ENCODE results near the gene ERN1. TPM values are rescaled to one million over a fixed set of nuclear protein-coding genes. Genes with fewer than 3 reads are reported as not detected.

The ERN1 gene
- 2.3 to 5.4 TPM (median 4.0 TPM) in 5 replicates for total RNA-seq (2022; extraction: Qiagen RNA extraction; ENCODE audit: low read depth)

GRCh38 chr17:64129765-64130558 is at the start of gene ERN1:
TSS of gene ERN1 (minus strand) at chr17:64130144. CDS start at chr17:64130029, 115 bp downstream.

DNA sequence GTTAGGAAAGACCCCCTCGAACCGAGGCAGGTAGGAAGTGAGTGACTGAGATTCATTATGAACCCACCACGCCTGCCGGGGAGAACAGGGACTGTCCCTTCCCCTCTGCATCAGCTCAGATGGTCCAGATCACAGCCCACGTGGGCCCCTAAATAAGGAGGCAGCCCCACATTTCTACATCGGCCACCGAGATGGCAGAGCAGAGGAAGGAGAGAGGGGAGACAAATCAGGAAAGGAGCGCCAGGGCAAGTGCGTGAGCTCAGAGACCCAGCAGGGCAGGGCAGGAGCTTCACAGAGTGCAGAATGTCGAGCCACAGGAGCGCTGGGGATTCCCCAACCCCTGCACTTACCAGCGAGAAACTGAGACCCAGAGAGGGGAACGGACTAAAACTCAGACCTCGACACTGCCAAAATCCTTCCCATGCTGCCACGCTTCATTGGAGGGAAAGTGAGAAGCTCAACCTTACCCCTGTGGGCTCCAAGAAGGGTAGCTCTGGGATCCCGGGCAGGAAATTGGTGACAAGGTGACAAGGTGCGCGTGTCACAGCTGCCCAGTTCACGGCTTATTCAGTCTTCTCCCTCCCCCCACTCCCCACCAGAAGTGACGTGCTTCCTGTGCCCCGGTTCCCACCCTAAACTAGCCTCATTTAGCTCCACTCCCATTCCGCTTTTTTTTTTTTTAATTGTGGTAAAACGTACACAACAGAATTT is 109.7 kb downstream of the ERN1 start, which contains the start of gene ICAM2:
TSS of gene ICAM2 (minus strand) at position 578 of the 711 bp plus-strand sequence. CDS start 13,942 bp downstream, outside the sequence.

GRCh38 chr17:63998050-63998720 is 131.8 kb downstream of the ERN1 start, which contains the start of gene PRR29:
TSS of gene PRR29 (plus strand) at chr17:63998351. CDS start at chr17:63998365, 14 bp downstream.

Other genes starting within 250 kb of the ERN1 start
- gene GH2, start 248.2 kb downstream of the ERN1 start, total RNA-seq (2022; extraction: Qiagen RNA extraction; ENCODE audit: low read depth), result not detected in 5 replicates
- gene CSH1, start 233.6 kb downstream of the ERN1 start, total RNA-seq (2022; extraction: Qiagen RNA extraction; ENCODE audit: low read depth), result not detected in 5 replicates
- gene CSHL1, start 218.9 kb downstream of the ERN1 start, total RNA-seq (2022; extraction: Qiagen RNA extraction; ENCODE audit: low read depth), result not detected in 5 replicates
- gene GH1, start 211.3 kb downstream of the ERN1 start, total RNA-seq (2022; extraction: Qiagen RNA extraction; ENCODE audit: low read depth), result not detected in 5 replicates
- gene CD79B, start 197.8 kb downstream of the ERN1 start, total RNA-seq (2022; extraction: Qiagen RNA extraction; ENCODE audit: low read depth), result 0.20 to 0.70 TPM in 2 of 5 replicates, not detected in the others
- gene SCN4A, start 157.2 kb downstream of the ERN1 start, total RNA-seq (2022; extraction: Qiagen RNA extraction; ENCODE audit: low read depth), result 0.01 to 0.11 TPM (median 0.07 TPM) in 4 of 5 replicates, not detected in the other
- 0.66 to 1.8 TPM (median 0.68 TPM) in 5 replicates for gene PRR29, start 131.8 kb downstream of the ERN1 start, total RNA-seq (2022; extraction: Qiagen RNA extraction; ENCODE audit: low read depth)
- gene ICAM2, start 109.5 kb downstream of the ERN1 start, total RNA-seq (2022; extraction: Qiagen RNA extraction; ENCODE audit: low read depth), result not detected in 5 replicates
- gene TEX2, start 133.1 kb upstream of the ERN1 start, total RNA-seq (2022; extraction: Qiagen RNA extraction; ENCODE audit: low read depth), result 10.8 to 15.2 TPM (median 12.0 TPM) in 5 replicates